Germinal center (tissue), 1 donor: ENCODE data around the gene SLC39A1.
A peak's percentile ranks its signal among the peaks of the same experiment; 100 is the strongest.
"Not testable (repeated sequence)": the region's sequence is repeated elsewhere in the genome, so short reads cannot be mapped to it uniquely, and the experiment has no call there.

Experiments used
- DNase-seq: peaks from one replicate; pipeline ENCODE4 v3.0.0; 2012; ENCODE audit warnings: mixed read lengths, low spot score

SLC39A1 gene, protein sequence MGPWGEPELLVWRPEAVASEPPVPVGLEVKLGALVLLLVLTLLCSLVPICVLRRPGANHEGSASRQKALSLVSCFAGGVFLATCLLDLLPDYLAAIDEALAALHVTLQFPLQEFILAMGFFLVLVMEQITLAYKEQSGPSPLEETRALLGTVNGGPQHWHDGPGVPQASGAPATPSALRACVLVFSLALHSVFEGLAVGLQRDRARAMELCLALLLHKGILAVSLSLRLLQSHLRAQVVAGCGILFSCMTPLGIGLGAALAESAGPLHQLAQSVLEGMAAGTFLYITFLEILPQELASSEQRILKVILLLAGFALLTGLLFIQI

DNA sequence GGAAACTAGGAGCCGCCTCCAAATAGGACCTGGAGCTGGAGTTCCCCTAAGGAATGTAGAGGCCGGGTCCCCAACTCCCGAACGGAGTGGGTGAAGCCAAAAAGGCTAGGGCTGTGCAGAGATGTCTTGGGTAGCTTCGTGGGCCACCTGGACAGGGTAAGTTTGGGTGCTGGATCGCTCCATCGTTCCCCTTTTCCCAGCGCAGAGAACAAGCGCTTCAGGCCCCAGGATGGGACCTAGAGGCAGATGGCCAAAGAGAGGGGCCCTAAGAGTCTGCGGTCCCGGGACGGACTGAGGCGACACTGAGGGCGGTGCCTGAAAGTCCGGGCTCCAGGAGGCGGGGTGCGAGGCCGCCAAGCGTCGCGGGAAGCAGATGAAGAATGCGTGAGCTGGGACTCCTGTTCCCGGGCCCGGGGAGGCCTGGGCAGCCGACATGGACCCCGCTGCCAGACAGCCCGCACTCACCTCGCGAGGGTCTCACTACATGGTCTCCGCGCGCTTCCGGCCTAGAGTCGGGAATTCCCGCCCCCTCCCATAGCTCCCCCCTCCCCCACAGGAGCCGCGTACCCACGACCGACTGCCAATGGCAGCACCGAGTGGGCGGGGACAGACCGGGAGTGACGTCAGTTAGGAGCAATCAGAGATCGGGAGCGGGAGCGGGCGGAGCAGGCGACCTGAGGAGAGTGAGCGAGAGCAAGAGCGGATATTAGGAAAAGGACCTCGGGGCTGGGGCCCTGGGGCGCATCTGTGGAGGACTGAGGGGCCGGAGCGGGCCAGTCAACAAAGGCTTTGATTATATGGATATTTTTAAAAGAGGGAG lies at the start of gene SLC39A1:
Gene SLC39A1, minus strand, starts transcription at position 508 of the 820 bp plus-strand sequence. CDS start 822 bp downstream, outside the sequence.
- peak; percentile 89 for DNase-seq

DNA sequence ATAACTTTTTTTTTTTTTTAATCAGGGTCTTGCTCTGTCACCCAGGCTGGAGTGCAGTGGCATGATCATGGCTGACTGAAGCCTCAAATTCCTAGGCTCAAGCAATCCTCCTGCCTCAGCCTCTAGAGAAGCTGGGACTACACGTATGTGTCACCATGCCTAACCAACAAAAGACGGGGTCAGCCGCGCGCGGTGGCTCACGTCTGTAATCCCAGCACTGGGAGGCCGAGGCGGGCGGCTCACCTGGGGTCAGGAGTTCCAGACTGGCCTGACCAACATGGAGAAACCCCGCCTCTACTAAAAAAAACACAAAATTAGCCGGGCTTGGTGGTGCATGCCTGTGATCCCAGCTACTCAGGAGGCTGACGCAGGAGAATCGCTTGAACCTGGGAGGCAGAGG lies 49.2 kb upstream of the SLC39A1 start:
- not testable (repeated sequence) for DNase-seq

DNA sequence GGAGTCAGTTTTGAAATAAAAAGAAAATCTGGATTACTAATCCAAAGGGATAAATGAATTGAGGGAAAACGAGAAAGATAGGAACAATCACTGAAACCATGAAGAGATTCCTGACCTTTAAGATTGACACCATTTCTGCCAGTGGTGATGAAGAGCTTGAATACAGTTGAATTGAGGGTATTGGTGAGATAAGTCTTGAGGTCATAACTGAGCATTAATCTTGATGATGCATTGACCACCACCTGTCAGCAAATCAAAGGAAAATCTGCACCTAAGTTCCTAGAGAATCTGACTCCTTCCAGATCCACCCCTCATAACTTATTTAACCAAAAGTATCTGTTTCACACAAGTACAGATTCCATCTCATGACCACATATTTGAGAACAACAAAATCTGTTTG lies 48.8 kb upstream of the SLC39A1 start:
- no peak for DNase-seq

DNA sequence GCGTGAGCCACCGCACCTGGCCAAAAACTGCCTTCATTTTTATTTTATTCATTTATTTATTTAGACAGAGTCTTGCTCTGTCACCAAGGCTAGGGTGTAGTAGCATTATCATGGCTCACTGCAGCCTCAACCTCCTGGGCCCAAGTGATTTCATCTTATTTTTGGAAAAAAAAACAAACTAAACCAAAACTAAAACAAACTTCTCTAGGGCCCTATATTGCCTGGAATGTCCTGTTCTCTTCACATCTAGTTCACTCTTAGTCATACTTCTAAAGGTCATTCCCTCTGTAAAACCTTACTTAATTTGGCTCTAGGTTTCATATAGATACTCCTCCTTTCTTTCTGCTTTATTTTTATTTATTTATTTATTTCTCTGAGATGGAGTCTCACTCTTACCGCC lies 42.8 kb upstream of the SLC39A1 start:
- no peak for DNase-seq

DNA sequence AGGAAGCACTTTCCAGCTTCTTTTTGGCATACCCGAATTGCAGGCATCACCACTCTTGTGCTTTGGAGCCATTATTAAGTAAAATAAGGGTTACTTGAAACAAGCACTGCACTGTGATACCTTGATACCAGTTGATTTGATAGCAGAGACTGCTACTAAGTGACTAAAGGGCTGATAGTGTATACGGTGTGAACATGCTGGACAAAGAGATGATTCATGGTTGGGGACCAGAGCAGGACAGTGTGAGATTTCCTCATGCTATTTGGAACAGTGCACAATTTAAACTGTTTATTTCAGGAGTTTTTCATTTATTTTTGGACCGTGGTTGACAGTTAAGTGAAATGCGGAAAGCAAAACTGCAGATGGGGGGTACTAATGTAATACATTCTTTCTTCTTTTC lies 37.1 kb upstream of the SLC39A1 start:
- no peak for DNase-seq

DNA sequence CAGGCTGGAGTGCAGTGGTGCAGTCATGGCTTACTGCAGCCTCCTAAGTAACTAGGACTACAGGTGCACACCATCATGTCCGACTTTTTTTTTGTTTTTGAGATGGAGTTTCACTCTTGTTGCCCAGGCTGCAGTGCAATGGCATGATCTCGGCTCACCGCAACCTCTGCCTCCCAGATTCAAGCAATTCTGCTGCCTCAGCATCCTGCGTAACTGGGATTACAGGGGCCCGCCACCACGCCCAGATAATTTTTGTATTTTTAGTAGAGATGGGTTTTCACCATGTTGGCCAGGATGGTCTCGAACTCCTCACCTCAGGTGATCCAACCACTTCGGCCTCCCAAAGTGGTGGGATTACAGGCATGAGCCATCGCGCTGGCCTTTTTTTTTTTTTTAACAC lies 33.5 kb upstream of the SLC39A1 start:
- DNase-seq, result not testable (repeated sequence)

DNA sequence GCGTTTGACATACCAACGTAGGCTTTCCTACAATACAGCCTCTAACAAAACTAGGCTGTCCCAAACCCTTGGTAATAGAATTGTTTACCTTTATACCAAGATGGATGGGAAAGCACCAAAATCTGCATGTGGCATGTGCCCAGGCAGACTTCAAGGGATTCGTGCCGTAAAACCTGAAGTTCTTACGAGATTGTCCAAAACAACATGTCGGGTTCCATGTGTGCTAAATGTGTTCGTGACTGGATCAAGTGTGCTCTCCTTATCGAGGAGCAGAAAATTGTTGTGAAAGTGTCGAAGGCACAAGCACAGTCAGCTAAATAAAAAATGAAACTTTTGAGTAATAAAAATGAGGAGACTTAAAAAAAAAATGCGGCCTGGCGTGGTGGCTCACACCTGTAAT lies 32.3 kb upstream of the SLC39A1 start:
- DNase-seq, result no peak

DNA sequence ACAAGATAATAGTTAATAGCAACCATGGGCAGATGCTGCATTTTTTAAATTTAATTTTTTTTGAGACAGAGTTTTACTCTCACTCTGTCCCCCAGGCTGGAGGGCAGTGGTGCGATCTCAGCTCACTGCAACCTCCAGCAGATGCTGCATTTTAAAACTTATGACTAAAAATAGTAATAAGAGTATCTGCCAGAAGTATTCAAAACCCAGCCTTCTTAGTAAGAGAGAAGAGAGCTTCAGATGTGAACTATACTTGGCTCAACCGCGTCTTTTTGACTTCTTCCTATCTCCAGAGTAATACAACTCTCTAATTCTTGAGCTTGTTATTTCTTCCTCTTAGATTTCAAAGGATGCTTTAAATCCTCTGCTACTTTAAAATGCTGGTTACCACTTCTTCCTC lies 31.9 kb upstream of the SLC39A1 start:
- DNase-seq, result no peak

DNA sequence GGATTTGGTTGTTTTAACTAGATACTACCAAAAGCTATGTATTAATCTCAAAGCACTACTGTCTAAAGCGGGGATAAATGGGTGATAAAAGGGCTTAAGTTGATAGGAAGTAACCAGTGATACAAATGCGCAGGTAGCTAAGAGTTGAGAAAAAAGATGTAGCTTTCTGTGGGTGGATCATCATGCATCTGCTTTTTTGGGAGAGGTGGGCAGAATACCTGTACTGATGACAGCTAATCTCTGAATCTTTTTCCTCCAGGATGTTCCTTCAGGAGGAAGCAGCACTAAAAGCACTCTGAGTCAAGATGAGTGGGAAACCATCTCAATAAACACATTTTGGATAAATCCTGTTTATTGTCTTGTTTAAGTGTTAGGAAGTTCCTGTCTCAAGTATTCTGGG lies 28.5 kb upstream of the SLC39A1 start:
- DNase-seq, result no peak

DNA sequence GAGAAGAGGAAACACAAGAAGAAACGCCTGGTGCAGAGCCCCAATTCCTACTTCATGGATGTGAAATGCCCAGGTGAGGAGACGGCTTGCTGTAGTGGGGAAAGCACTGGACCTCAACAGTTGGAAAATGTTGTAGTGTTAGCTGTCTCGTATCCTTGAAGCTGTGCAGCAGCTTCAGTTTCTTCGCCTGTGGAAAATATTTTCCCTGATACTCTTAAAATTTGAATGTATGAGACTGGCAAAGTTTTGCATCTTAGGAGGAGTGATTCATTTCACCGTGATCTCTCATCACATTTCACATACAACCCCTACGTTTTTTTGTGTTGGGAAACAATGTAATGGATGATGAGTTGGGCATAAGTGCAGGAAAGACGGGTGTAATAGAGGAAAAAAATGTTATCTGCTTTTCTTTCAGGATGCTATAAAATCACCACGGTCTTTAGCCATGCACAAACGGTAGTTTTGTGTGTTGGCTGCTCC lies 27.9 kb upstream of the SLC39A1 start:
- no peak for DNase-seq

DNA sequence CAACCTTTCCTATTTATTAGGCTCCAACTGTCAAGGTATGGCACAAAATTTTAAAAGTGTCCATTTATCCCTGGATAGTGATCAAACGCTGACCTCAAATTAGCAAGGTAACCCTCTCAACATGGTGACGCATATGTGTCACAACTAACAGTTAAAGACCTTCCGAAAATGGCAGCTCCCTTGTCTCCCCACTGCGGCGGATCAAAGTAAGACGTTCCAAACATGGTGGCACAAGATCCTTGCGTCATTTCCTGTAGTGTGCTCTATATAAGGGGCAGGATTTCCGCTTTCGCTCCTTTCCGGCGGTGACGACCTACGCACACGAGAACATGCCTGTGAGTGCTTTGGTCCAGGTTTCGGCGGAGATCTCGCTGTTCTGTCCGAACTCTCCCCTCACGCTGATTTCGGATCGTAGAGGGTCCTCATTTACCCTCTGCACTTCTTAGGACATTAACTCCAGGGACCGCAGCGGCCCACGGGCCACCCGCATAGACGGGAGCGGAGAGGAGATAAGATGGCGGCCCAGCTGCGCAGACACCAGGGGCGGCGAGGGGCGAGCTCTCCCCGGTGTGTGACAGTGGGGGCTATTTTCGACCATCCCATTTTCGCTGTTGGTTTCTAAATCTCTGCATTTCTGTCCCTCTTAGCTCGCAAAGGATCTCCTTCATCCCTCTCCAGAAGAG lies 27.3 kb upstream of the SLC39A1 start, which contains the start of gene RPS27:
Gene RPS27, plus strand, starts transcription at position 295 of the 683 bp plus-strand sequence. Its CDS starts 35 bp downstream, at position 330.
- DNase-seq, result peak; percentile 94

DNA sequence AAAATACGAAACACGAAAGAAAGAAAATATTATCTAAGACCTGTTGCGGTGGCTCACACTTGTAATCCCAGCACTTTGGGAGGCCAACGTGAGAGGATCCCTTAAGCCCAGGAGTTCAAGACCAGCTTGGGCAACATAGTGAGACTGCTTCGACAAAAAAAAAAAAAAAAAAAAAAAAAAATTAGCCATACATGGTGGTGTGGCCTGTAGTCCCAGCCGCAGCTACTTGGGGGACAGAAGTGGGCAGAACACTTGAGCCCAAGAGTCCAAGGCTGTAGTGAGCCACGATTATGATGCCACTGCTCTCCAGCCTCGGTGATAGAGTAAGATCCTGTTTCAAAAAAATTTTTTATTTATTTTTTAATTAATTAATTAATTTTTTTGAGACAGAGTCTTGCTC lies 24.3 kb upstream of the SLC39A1 start:
- no peak for DNase-seq

DNA sequence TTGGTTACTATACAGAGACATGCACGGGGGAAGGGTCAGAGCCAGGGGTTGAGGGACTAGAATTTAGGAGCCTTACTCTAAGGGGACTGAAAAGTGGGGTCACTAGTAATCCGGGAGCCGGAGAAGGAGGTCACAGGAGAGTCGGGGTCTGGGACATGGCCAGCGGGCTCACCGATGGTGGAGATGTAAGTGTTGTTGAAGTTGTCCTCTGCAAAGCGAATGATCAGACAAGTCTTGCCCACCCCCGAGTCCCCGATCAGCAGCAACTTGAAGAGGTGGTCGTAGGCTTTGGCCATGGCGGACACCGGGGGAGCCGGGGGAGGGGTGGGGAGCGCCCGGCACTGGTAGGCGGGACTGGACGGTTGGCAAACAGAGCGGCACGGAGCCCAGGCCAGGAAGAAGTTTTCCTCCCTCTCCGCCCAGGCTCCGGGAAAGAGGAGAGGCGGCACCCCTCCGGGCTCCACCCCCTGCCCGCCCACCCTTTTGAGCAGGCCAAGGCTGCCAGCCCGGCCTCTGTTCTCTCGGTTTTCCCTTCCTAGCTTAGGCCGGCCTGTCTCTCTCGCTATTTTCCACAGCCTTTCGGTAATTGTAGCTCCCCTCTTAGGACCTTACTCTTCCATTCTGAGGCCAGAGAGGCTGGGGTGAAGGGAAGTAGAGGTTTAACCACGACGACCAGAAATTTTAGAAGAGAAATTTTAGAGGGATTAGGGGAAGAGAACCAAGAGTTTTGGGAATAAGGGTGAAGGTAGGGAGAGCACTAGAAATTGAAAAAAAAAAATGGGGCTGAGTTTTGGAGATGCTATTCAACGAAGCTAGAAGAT lies 22.8 kb upstream of the SLC39A1 start, which contains the start of gene RAB13:
Gene RAB13, minus strand, starts transcription at position 399 of the 821 bp plus-strand sequence. Its CDS starts 103 bp downstream, at position 296.
- peak; percentile 54 for DNase-seq

DNA sequence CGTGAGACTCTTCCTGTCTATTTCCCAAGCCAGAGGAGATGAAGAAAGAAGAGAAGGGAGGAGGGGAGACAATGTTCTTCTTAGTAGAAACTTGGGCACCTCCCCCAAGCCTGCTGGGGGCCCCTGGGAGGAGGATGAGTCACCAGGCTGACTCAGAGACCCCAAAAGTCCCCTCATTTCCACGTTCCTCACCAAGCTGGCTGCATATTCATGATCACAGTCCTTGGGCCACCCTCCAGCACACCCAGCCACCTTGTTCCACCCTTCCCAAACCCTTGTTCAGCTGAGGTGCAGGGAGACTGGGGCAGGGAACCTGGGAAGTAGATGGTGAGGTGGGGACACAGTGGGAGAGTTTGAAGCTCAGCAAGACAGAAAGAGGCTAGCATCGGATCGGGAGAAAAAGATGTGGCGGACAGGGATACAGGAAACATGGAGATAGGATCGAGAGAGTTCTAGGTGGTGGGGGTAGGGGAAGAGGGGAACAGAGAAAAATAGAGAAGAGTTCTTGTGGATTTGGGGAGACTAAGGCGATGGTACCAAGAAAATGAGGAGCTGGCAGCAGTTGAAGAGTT lies 22.1 kb upstream of the SLC39A1 start:
- DNase-seq, result no peak

DNA sequence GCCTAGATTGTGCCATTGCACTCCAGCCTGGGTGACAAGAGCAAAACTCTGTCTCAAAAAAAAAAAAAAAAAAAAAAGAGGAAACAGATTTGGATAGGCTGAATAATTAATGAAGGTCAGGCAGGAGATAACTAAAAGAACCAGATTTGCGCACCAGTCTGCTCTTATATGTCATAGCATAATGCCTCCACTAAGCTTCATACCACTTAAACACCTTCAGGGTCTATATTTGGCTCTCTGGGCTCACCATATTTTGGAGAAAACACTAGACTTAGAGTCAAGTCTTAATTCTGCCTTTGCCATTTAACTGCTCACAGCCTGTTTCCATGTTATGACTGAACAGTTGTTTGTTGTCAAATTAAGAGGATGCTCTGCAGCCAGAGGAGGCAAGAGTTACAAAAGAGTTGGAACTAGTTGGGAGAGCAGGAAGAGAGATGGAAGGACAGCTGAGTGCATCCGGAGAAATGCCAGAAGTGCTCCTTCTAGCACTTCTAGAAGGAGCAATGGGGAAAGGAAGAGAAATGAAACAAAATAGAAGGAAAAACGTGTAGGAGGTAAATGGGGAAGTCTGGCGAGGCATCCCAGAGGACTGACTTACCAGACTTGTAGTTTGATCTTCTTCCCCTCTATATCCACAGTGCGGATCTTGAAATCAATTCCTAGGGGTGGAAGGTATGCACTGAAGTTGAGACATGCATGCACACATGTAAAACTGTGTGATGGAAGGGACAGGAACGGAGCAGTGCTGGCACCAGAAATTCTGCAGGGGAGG lies 21.0 kb upstream of the SLC39A1 start:
- no peak for DNase-seq

DNA sequence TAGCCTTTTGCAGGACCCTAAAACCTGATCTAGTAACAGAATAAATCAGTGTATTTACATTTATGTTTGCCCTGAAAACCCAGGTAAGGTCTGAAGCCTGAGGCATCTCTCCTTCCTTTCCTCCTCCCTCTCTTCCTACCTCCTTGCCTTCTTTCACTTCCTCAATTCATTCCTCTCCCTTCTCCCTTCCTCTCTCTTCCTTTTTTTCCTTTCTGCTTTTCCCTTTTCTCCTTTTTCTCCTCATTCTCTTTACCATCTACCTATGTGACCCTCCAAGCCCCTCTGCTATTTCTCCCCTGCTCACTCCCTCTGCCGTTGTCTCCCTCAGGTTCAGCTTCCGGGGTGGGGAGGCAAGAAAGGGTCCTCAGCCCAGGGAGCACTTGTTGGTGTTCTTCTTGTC lies 18.4 kb upstream of the SLC39A1 start:
- DNase-seq, result not testable (repeated sequence)

DNA sequence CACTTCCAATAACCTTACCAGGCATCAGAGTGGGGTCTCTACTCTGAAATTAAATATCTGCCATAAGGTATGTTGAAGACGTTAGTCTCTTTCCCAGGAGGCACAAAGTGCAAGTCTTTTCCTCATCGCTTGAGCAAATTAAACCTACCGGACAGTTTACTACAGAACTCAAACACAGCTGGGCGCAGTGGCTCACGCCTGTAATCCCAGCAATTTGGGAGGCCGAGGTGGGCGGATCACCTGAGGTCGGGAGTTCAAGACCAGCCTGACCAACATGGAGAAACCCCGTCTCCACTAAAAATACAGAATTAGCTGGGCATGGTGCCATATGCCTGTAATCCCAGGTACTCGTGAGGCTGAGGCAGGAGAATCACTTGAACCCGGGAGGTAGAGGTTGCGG lies 15.8 kb upstream of the SLC39A1 start:
- not testable (repeated sequence) for DNase-seq

DNA sequence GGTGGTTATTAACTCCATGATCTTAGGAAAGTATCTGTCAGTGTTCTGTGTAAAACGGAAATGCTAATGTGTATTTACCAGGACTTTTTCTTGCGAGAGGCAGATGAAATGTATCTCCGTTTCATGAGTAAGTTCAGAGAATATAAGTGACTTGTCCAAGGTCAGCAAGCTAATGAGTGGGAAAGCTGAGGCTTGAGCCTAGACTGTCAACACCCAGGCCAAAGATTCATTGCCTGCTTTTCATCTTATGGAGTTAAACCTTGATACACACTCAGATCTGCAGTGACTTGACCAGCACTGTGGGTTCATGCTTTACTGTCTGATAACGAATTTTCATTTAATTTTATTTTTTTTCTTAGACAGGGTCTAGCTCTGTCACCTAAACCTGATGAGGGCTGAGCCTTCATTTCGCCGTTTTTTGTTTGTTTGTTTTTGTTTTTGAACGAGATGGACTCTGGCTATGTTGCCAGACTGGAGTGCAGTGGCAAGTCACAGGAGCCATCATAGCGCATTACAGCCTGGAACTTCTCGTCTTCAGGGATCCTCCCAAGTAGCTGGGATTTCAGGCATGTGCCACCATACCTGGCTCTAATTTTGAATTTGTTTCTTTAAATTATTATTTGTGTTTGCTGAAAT lies 15.1 kb upstream of the SLC39A1 start:
- no peak for DNase-seq
